ENCODE results near the gene ASPM. TPM values are rescaled to one million over a fixed set of nuclear protein-coding genes. Genes with fewer than 3 reads are reported as not detected.

ASPM gene
- polyA plus RNA-seq, 1 of the 3 experiments (the other 2 are of a cell fraction), result 3.0 TPM

- H4K20me1 ChIP-seq (ENCODE audit: insufficient read depth), result no peaks in the 10 kb centered on the region
- H3F3A ChIP-seq (replicated peaks; ENCODE audit: insufficient read depth), result no peaks in the 10 kb centered on the region
- 100% methylated on average over 2 of the region's 2 CpGs for WGBS (ENCODE audit: low lambda C conversion rate)
- no peaks in the 10 kb centered on the region for H3K9me2 ChIP-seq
- H3K4me1 ChIP-seq (ENCODE audit: control insufficient read depth in 1 of 2, insufficient read depth in 2 of 2, low read depth in 1 of 2, low read length in 1 of 2), result no peaks in the 10 kb centered on the region; a peak in 1 of 4 replicates
- H3K9ac ChIP-seq, result no peak overlapping the region
- peaks cover 29% of the 10 kb centered on the region; the same call in 1 of the 2 replicates for H3K79me2 ChIP-seq (ENCODE audit: insufficient read depth)
- TF ChIP-seq, protein P1, sequence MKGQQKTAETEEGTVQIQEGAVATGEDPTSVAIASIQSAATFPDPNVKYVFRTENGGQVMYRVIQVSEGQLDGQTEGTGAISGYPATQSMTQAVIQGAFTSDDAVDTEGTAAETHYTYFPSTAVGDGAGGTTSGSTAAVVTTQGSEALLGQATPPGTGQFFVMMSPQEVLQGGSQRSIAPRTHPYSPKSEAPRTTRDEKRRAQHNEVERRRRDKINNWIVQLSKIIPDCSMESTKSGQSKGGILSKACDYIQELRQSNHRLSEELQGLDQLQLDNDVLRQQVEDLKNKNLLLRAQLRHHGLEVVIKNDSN (IDR thresholded peaks at IDR 0.05; ENCODE audit: borderline replicate concordance, low read depth), result no peak
- CTCF ChIA-PET, result no interaction called here
- peaks cover 32 to 34% of the 10 kb centered on the region in 2 experiments for H3K36me3 ChIP-seq (replicated peaks in 1 of 2; ENCODE audit: control insufficient read depth in 1 of 2, insufficient read depth in 2 of 2, low read length in 1 of 2)
- H3K9me3 ChIP-seq, result no peaks in the 10 kb centered on the region
- no peak overlapping the region for H2AFZ ChIP-seq (ENCODE audit: low read depth)
- DNase-seq, result no peak
- no peak overlapping the region for H3K4me2 ChIP-seq
- no peak overlapping the region for H3K4me3 ChIP-seq (ENCODE audit: low read depth in 2 of 2, low read length in 1 of 2)
- H3K27ac ChIP-seq (ENCODE audit: low read depth in 2 of 2, low read length in 1 of 2), result no peak overlapping the region
- no peaks in the 10 kb centered on the region for H3K27me3 ChIP-seq (ENCODE audit: insufficient read depth)
- POLR2A ChIA-PET, result no interaction called here
Observed at GRCh38 chr1:197116156-197116555, 30.3 kb downstream of the ASPM start.

- ChIA-PET CTCF (interaction anchor here (1.4 kb wide), 1 partner anchor 27 kb away, joined by 3 read pairs; no protein-coding TSS in a partner anchor), POLR2A (no interaction called here)
- no peak overlapping the region for H3K4me3 ChIP-seq (ENCODE audit: low read depth in 2 of 2, low read length in 1 of 2)
- peaks cover 56 to 87% of the 10 kb centered on the region in 2 experiments for H3K36me3 ChIP-seq (replicated peaks in 1 of 2; ENCODE audit: control insufficient read depth in 1 of 2, insufficient read depth in 2 of 2, low read length in 1 of 2)
- no peak for TF ChIP-seq JUND (IDR thresholded peaks at IDR 0.05)
- TF ChIP-seq ELF1 (IDR thresholded peaks at IDR 0.05), result no peak
- TF ChIP-seq USF2 (IDR thresholded peaks at IDR 0.05; ENCODE audit: borderline replicate concordance, low read depth, low read length), result no peak
- no peak for TF ChIP-seq GATA2 (CRISPR knock-in tag; IDR thresholded peaks at IDR 0.05)
- no peak for TF ChIP-seq ZBTB33 (IDR thresholded peaks at IDR 0.05; ENCODE audit: borderline replicate concordance, low read depth)
- no peak for TF ChIP-seq GABPA (IDR thresholded peaks at IDR 0.05; ENCODE audit: low read depth)
- TF ChIP-seq, protein P1 (IDR thresholded peaks at IDR 0.05; ENCODE audit: borderline replicate concordance, low read depth), result no peak
- no peak for TF ChIP-seq RCOR1 (IDR thresholded peaks at IDR 0.05; ENCODE audit: low read length)
- TF ChIP-seq TAF1 (IDR thresholded peaks at IDR 0.05; ENCODE audit: borderline replicate concordance, low read depth, low read length), result no peak
- no peak for TF ChIP-seq TEAD4 (IDR thresholded peaks at IDR 0.05; ENCODE audit: borderline replicate concordance, insufficient read depth)
- TF ChIP-seq MXI1 (IDR thresholded peaks at IDR 0.05; ENCODE audit: low read depth, low read length), result no peak
- TF ChIP-seq YY1 (IDR thresholded peaks at IDR 0.05; ENCODE audit: low read depth), result no peak
- TF ChIP-seq POLR2AphosphoS5 (IDR thresholded peaks at IDR 0.05; ENCODE audit: low read depth, low read length), result no peak
- no peak for TF ChIP-seq EP300 (IDR thresholded peaks at IDR 0.05; ENCODE audit: borderline replicate concordance in 1 of 2, low read depth in 1 of 2, low read length in 1 of 2)
- TF ChIP-seq, protein P2, sequence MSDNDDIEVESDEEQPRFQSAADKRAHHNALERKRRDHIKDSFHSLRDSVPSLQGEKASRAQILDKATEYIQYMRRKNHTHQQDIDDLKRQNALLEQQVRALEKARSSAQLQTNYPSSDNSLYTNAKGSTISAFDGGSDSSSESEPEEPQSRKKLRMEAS (IDR thresholded peaks at IDR 0.05; ENCODE audit: low read depth), result no peak
- no peak for TF ChIP-seq NRF1 (IDR thresholded peaks at IDR 0.05; ENCODE audit: low read depth, low read length)
- no peak for TF ChIP-seq RFX5 (IDR thresholded peaks at IDR 0.05; ENCODE audit: low read length)
- TF ChIP-seq SIN3A (IDR thresholded peaks at IDR 0.05; ENCODE audit: borderline replicate concordance, low read depth, low read length), result no peak
- no peak overlapping the region for H2AFZ ChIP-seq (ENCODE audit: low read depth)
- 100% methylated on average over 1 of the region's 1 CpG for WGBS (ENCODE audit: low lambda C conversion rate)
- H3F3A ChIP-seq (replicated peaks; ENCODE audit: insufficient read depth), result no peaks in the 10 kb centered on the region
- no peaks in the 10 kb centered on the region for H3K9me3 ChIP-seq
- peaks cover 43% of the 10 kb centered on the region; the same call in 1 of the 2 replicates for H3K79me2 ChIP-seq (ENCODE audit: insufficient read depth)
- no peak overlapping the region for H3K27ac ChIP-seq (ENCODE audit: low read depth in 2 of 2, low read length in 1 of 2)
- no peaks in the 10 kb centered on the region; a peak in 2 of 4 replicates for H3K4me1 ChIP-seq (ENCODE audit: control insufficient read depth in 1 of 2, insufficient read depth in 2 of 2, low read depth in 1 of 2, low read length in 1 of 2)
- no peaks in the 10 kb centered on the region for H4K20me1 ChIP-seq (ENCODE audit: insufficient read depth)
- no peak overlapping the region for H3K9ac ChIP-seq
- no peaks in the 10 kb centered on the region for H3K27me3 ChIP-seq (ENCODE audit: insufficient read depth)
- no peak for DNase-seq
- no peak overlapping the region for H3K4me2 ChIP-seq
- no peaks in the 10 kb centered on the region for H3K9me2 ChIP-seq
Observed at GRCh38 chr1:197106869-197107268, 39.6 kb downstream of the ASPM start.
